GM08714 (cell line): ENCODE results near the gene FAM241A.

ENCODE experiments used
- H3K4me3 ChIP-seq: fragments of 200-500 bp; sonication (Bioruptor generic); 2 replicates; pipeline ENCODE4 v1.5.1; 2014; ENCODE audit warnings: mild to moderate bottlenecking, low read length, inconsistent platforms
- ZNF274 ChIP-seq: IDR thresholded peaks from 2 replicates; pipeline ENCODE4 v1.6.1; 2012; ENCODE audit warnings: mild to moderate bottlenecking, low read depth, low read length

Gene FAM241A

DNA sequence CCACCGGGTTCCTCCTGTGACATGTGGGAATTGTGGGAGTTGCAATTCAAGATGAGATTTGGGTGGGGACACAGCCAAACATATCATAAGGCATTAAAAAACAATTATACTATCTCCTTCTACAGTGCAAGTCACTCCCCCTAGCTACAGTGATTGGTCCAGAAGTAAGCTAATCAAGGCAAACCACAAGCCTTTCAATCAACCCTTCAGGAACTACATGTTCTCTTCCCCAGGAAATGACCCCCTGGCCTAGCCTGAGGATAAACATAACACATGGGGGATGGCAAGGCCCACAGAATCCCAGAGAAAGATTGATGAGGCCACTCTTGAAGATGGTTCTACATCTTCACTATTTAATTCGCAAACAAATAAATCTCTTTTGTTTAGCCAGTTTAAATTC lies 25.2 kb upstream of the FAM241A start:
- H3K4me3 ChIP-seq, result no peak overlapping the region
- no peak for TF ChIP-seq ZNF274

DNA sequence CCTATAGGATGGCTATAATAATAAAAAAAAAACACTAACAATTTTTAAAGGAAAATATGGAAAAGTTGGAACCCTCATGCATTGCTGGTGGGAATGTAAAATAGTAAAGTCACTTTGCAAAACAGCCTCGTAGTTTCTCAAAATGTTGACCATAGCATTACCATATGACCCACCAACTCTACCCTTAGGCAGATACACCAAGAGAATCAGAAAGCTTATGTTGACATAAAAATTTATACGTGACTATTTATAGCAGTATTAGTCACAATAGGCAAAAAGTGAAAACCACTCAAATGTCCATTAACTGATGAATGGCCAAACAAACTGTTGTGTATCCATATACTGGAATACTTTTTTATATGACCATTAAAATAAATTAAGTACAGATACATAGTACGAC lies 19.8 kb upstream of the FAM241A start:
- no peak for TF ChIP-seq ZNF274
- H3K4me3 ChIP-seq, result no peak overlapping the region

- TF ChIP-seq ZNF274, result no peak
- H3K4me3 ChIP-seq, result no peak overlapping the region
These were observed 18.1 kb upstream of the FAM241A start for GRCh38 chr4:112127048-112127637.

- TF ChIP-seq ZNF274, result no peak
- H3K4me3 ChIP-seq, result no peak overlapping the region
These were observed 17.5 kb upstream of the FAM241A start for GRCh38 chr4:112127803-112128202.

- no peak overlapping the region for H3K4me3 ChIP-seq
- no peak for TF ChIP-seq ZNF274
These were observed 16.8 kb upstream of the FAM241A start for GRCh38 chr4:112128452-112128851.

- no peak overlapping the region for H3K4me3 ChIP-seq
- no peak for TF ChIP-seq ZNF274
These were observed 14.3 kb upstream of the FAM241A start for GRCh38 chr4:112130906-112131305.

DNA sequence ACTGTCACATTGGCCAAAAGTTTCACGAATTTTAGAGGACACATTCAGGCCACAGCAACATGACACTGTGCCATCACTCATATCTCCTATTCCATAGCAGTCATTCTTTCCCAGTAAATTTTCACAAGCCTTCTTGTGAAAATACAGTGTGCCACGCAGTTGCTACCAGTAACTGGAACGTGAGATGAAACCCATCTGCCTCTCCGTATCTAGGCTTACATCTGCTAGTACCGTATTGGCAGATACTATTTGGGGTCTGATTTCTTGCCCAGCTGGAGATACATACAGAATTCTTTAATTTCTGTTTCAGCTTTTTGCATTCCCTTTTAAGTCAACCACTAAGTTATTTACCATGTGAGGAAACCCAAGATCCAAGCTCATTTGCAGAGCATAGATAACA lies 8.7 kb upstream of the FAM241A start:
- no peak overlapping the region for H3K4me3 ChIP-seq
- no peak for TF ChIP-seq ZNF274

DNA sequence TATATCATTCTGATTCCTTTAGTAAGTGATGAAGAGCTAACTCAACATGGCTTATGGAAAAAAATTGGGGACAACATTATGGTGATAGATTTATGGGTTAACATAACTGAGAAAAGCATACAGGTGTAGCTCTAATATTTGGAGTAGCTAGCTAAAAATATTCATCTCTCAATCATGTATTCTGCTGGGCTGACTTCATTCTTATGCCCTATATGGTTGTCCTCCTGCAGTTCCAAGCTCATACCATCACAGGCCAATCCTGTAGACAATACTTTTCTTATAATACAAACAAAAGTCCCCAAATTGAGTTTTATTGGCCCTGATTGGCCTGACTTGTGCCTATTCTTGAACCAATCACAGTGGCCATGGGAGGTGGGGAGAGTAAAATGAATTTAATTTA lies 6.7 kb upstream of the FAM241A start:
- TF ChIP-seq ZNF274, result no peak
- no peak overlapping the region for H3K4me3 ChIP-seq

GRCh38 chr4:112140536-112140935 lies 4.7 kb upstream of the FAM241A start:
- no peak for TF ChIP-seq ZNF274
- no peak overlapping the region for H3K4me3 ChIP-seq

GRCh38 chr4:112141366-112142138 lies 3.7 kb upstream of the FAM241A start:
- H3K4me3 ChIP-seq, result no peak overlapping the region
- no peak for TF ChIP-seq ZNF274

DNA sequence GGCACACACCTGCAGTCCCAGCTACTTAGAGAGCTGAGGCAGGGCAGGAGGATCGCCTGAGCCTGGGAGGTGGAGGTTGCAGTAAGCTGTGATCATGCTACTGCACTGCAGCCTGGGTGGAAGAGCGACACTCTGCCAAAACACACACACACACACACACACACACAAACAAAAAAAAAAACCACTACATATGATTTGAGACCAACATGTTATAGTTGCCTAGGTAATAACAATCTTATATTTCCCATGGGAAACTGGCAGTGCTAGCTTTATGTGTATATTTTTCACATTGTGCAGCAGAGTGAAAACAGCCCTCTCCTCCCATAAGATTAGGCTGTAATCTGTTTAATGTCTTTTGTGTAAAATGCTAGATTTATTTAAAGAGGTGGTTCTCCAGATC lies 3.1 kb upstream of the FAM241A start:
- TF ChIP-seq ZNF274, result no peak
- H3K4me3 ChIP-seq, result no peak overlapping the region

DNA sequence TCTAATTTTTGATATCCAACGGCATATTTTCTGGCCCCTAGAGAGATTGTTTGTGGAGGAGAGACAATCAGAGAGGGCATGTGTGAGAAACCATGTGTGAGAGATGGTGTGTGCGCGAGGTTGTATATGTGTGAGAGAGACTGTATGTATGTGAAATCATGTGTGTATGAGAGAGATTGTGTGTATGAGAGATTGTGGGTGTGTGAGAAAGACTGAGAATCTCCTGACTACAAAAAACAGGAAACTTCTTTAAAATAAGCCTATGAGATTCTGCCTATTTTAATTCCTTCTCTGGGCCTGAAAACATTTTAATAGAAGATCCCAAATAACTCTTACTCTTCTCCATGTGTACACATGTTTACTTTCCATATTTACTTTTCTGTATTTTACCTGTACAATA lies 1.5 kb upstream of the FAM241A start:
- TF ChIP-seq ZNF274, result no peak
- H3K4me3 ChIP-seq, result no peak overlapping the region

DNA sequence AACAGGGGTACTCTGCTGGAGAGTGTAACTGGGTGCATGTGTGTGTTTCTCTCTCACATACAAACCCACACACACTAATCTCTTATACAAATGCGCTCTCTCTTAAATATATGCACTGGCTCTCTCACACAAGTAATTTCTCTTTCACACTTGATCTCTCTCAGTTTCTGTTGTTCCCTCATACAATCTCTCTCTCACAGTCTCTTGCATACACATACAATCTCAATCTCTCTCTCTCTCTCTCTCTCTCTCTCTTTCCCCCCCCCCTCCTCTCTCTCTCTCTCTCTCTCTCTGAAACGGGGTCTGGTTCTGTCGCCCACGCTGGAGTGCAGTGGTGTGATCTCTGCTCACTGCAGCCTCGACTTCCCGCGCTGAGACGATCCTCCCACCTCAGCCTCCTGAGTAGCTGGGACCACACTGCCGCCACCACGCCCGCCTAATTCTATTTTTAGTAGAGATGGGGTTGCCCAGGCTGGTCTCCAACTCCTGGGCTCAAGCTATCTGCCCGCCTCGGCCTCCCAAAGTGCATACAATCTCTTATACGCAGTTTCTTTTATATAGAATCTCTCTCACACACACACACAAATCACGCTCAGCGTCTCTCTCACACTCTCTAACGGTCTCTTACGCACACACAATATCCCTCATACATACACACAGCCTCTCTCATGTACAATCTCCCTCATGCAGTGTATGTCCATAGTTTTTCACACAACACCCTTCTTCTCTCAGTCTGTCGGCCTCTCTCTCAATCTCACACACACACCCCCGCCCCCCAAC lies 518 bp upstream of the FAM241A start:
- peak overlapping the region; percentile 18; the same call in 1 of the 2 replicates for H3K4me3 ChIP-seq

DNA sequence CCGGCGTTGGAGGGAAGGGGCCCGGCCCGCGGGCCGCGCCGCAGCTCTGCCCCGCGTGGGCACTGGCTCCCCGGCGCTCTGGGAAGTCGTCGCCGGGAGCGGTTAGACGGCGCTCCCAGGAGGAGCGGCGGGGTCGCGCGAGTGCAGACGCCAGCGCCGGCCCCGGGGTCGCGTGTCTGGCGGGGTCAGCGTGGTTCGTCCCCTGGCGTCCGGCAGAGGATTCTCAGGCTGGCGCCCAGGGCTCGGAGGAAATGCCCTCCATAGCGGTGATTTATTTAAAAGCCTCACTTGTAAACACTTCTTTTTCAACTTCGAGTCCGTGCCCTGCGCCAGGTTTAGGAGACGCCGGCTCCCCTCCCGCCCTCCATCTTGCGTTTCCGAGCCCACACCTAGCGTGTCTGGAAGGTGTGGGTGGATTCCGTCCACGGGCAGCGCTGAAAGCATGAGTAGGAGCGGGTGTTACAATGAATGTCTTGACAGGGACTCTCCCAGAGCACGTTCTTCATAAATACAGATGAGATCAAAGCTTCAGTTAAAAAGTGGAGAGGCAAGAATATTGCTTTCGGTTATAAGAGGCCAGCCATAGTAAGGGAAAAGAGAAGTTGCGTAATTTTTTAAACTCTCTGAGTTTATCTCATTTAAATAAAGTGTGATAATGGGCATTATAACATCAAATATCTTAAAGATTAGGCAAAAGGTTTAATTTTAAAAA lies 692 bp downstream of the FAM241A start:
- TF ChIP-seq ZNF274, result no peak
- H3K4me3 ChIP-seq, result peak overlapping the region; percentile 94

More for the DNA sequence above, 518 bp upstream of the FAM241A start:
- TF ChIP-seq ZNF274, result no peak
